CD4-positive, CD25-positive, alpha-beta regulatory T cell (primary cell): ENCODE results near the gene COASY. TPM values are rescaled to one million over a fixed set of nuclear protein-coding genes. Genes with fewer than 3 reads are reported as not detected.

Source experiments
- ATAC-seq, 2 donors: fragments of 150-1000 bp; cut with Tn5 transposase; one replicate each; pipeline ENCODE4 v1.10.0; 2021; ENCODE audit warnings: low read depth in 2 of 2, moderate number of reproducible peaks in 2 of 2, moderate library complexity in 1 of 2
- DNase-seq, 3 donors: peaks; one replicate each; pipeline versions ENCODE4 v3.0.0 to v3.0.0-alpha.2; 2012 to 2022; ENCODE audit warnings: mixed read lengths in 1 of 3
- H3K27ac ChIP-seq: one replicate; pipeline ENCODE4 v1.7.0; 2013; ENCODE audit warnings: mild to moderate bottlenecking, low read length; ENCODE audit not compliant: insufficient read depth, poor library complexity, severe bottlenecking
- H3K27me3 ChIP-seq: one replicate; pipeline ENCODE4 v1.7.0; 2013; ENCODE audit warnings: low read length; ENCODE audit not compliant: control insufficient read depth, insufficient read depth
- H3K36me3 ChIP-seq: one replicate; pipeline ENCODE4 v1.7.0; 2013; ENCODE audit warnings: mild to moderate bottlenecking, low read length, moderate library complexity; ENCODE audit not compliant: control insufficient read depth, insufficient read depth
- H3K4me1 ChIP-seq: 2 replicates; pipeline ENCODE4 v1.7.0; 2013; ENCODE audit warnings: mild to moderate bottlenecking, low read length; ENCODE audit not compliant: insufficient read depth, control insufficient read depth, poor library complexity, severe bottlenecking
- H3K4me3 ChIP-seq: one replicate; pipeline ENCODE4 v1.7.0; 2013; ENCODE audit warnings: low read depth, mild to moderate bottlenecking, low read length, moderate library complexity
- H3K9me3 ChIP-seq, 2 experiments: 1 replicate in 1 of 2; 2 replicates in 1 of 2; pipeline ENCODE4 v1.7.0; 2013; ENCODE audit warnings: low read length in 2 of 2, mild to moderate bottlenecking in 1 of 2, moderate library complexity in 1 of 2; ENCODE audit not compliant: control insufficient read depth in 2 of 2
- H3K27ac Mint-ChIP-seq, 3 donors: one replicate each; pipeline ENCODE4 v1.8.0; 2020 to 2022; ENCODE audit warnings: mild to moderate bottlenecking in 3 of 3, mixed read lengths in 3 of 3, moderate library complexity in 2 of 3
- H3K27me3 Mint-ChIP-seq: one replicate; pipeline ENCODE4 v1.8.0; 2022; ENCODE audit warnings: mild to moderate bottlenecking, mixed read lengths
- H3K36me3 Mint-ChIP-seq: one replicate; pipeline ENCODE4 v1.8.0; 2020; ENCODE audit warnings: mixed read lengths
- H3K4me1 Mint-ChIP-seq, 4 donors: one replicate each; pipeline ENCODE4 v1.8.0; 2020 to 2022; ENCODE audit warnings: mixed read lengths in 4 of 4, mild to moderate bottlenecking in 1 of 4
- H3K4me3 Mint-ChIP-seq, 4 donors: one replicate each; pipeline ENCODE4 v1.8.0; 2020 to 2022; ENCODE audit warnings: mild to moderate bottlenecking in 4 of 4, mixed read lengths in 4 of 4, moderate library complexity in 3 of 4
- H3K9me3 Mint-ChIP-seq, 7 donors: one replicate each; pipeline ENCODE4 v1.8.0; 2020 to 2022; ENCODE audit warnings: mixed read lengths in 7 of 7, mild to moderate bottlenecking in 3 of 7, moderate library complexity in 2 of 7
- polyA plus RNA-seq, 4 donors: library from polyadenylated mRNA; unstranded; fragments of 300-500 nt; fragmentation: Illumina TruSeq; gene quantifications; one replicate each; pipeline ENCODE4 v1.2.3, GENCODE V29; 2021
- total RNA-seq: library from RNA; stranded (reverse); gene quantifications from one replicate; pipeline ENCODE4 v1.2.3, GENCODE V29; 2022

The COASY gene
- total RNA-seq: 45.0 TPM
- 10 to 100 TPM; 41.6 to 56.1 (median 51.8) TPM for polyA plus RNA-seq

- ATAC-seq: peak; percentile 64 to 67
- peak; percentile 85 to 97 (median 91) for DNase-seq
- peak within 1 kb of the TSS; percentile 91 to 97 (median 94) for H3K27ac Mint-ChIP-seq
- Histone ChIP-seq H3K4me1 (peaks cover 36% of the 10 kb centered on the region), H3K4me3 (peak within 1 kb of the TSS; percentile 90), H3K27ac (peak within 1 kb of the TSS; percentile 71), H3K36me3 (peaks cover 14% of the 10 kb centered on the region), H3K27me3 (no peaks in the 10 kb centered on the region), H3K9me3 (no peaks in the 10 kb centered on the region)
- H3K4me3 Mint-ChIP-seq: peak within 1 kb of the TSS; percentile 89 to 95 (median 93)
- peaks cover 0 to 2% (median 0%) of the 10 kb centered on the region in 7 donors for H3K9me3 Mint-ChIP-seq
- no peaks in the 10 kb centered on the region for H3K27me3 Mint-ChIP-seq
- no peaks in the 10 kb centered on the region for H3K36me3 Mint-ChIP-seq
- H3K4me1 Mint-ChIP-seq: peaks cover 4 to 44% (median 21%) of the 10 kb centered on the region in 4 donors
Observed at GRCh38 chr17:42561897-42562387, at the start of gene COASY. COASY (plus strand) TSS chr17:42562148; CDS start chr17:42562623, 475 bp downstream.

- Histone ChIP-seq H3K9me3 (no peaks in the 10 kb centered on the region), H3K36me3 (peaks cover 11% of the 10 kb centered on the region), H3K27me3 (no peaks in the 10 kb centered on the region), H3K4me1 (peaks cover under 1% of the 10 kb centered on the region), H3K4me3 (no peak overlapping the region), H3K27ac (no peak overlapping the region)
- ATAC-seq: no peak
- Mint-ChIP-seq H3K27ac (no peak overlapping the region), H3K27me3 (no peaks in the 10 kb centered on the region), H3K9me3 (peaks cover 0 to 2% (median 0%) of the 10 kb centered on the region in 7 donors), H3K4me1 (peaks cover 0 to 4% (median 0%) of the 10 kb centered on the region in 4 donors), H3K4me3 (no peak overlapping the region), H3K36me3 (peaks cover 33% of the 10 kb centered on the region)
- DNase-seq: no peak
Observed at GRCh38 chr17:42512246-42512645, 49.7 kb upstream of the COASY start.

- Histone ChIP-seq H3K36me3 (peaks cover 8% of the 10 kb centered on the region), H3K27me3 (no peaks in the 10 kb centered on the region), H3K9me3 (no peaks in the 10 kb centered on the region), H3K4me3 (no peak overlapping the region), H3K4me1 (peaks cover 4% of the 10 kb centered on the region), H3K27ac (no peak overlapping the region)
- no peaks in the 10 kb centered on the region for H3K27me3 Mint-ChIP-seq
- peaks cover 30% of the 10 kb centered on the region for H3K36me3 Mint-ChIP-seq
- H3K27ac Mint-ChIP-seq: no peak overlapping the region
- H3K9me3 Mint-ChIP-seq: peaks cover 0 to 2% (median 0%) of the 10 kb centered on the region in 7 donors
- no peak overlapping the region for H3K4me3 Mint-ChIP-seq
- peaks cover 0 to 9% (median 0%) of the 10 kb centered on the region in 4 donors for H3K4me1 Mint-ChIP-seq
- DNase-seq (no peak), ATAC-seq (no peak)
Observed at GRCh38 chr17:42512733-42513251, 49.2 kb upstream of the COASY start.

GRCh38 chr17:42513686-42514085 lies 48.3 kb upstream of the COASY start:
- H3K27me3 ChIP-seq: no peaks in the 10 kb centered on the region
- peaks cover 4% of the 10 kb centered on the region for H3K4me1 ChIP-seq
- ATAC-seq (no peak), DNase-seq (no peak)
- no peak overlapping the region for H3K27ac ChIP-seq
- no peaks in the 10 kb centered on the region for H3K9me3 Mint-ChIP-seq
- H3K9me3 ChIP-seq: no peaks in the 10 kb centered on the region
- no peak overlapping the region for H3K27ac Mint-ChIP-seq
- no peak overlapping the region for H3K4me3 Mint-ChIP-seq
- H3K36me3 ChIP-seq: peaks cover under 1% of the 10 kb centered on the region
- H3K27me3 Mint-ChIP-seq: no peaks in the 10 kb centered on the region
- H3K36me3 Mint-ChIP-seq: peaks cover 21% of the 10 kb centered on the region
- H3K4me3 ChIP-seq: no peak overlapping the region
- peaks cover 0 to 9% (median 0%) of the 10 kb centered on the region in 4 donors for H3K4me1 Mint-ChIP-seq

- Mint-ChIP-seq H3K27ac (no peak overlapping the region), H3K36me3 (peaks cover 16% of the 10 kb centered on the region), H3K4me3 (no peak overlapping the region), H3K27me3 (no peaks in the 10 kb centered on the region), H3K4me1 (peaks cover 0 to 9% (median 0%) of the 10 kb centered on the region in 4 donors), H3K9me3 (no peaks in the 10 kb centered on the region)
- Histone ChIP-seq H3K27ac (no peak overlapping the region), H3K27me3 (no peaks in the 10 kb centered on the region), H3K4me1 (peaks cover 4% of the 10 kb centered on the region), H3K4me3 (no peak overlapping the region), H3K9me3 (no peaks in the 10 kb centered on the region), H3K36me3 (no peaks in the 10 kb centered on the region)
- DNase-seq: no peak
- no peak for ATAC-seq
Observed at GRCh38 chr17:42514279-42514678, 47.7 kb upstream of the COASY start.

- H3K27me3 ChIP-seq: no peaks in the 10 kb centered on the region
- Mint-ChIP-seq H3K4me1 (peaks cover 0 to 9% (median 0%) of the 10 kb centered on the region in 4 donors), H3K4me3 (no peak overlapping the region), H3K27me3 (no peaks in the 10 kb centered on the region), H3K36me3 (peaks cover 10% of the 10 kb centered on the region), H3K27ac (peak overlapping the region in 1 of 3 donors; percentile 71), H3K9me3 (no peaks in the 10 kb centered on the region)
- H3K4me3 ChIP-seq: no peak overlapping the region
- H3K4me1 ChIP-seq: peaks cover 4% of the 10 kb centered on the region
- ATAC-seq (no peak), DNase-seq (no peak)
- no peaks in the 10 kb centered on the region for H3K9me3 ChIP-seq
- H3K27ac ChIP-seq: no peak overlapping the region
- H3K36me3 ChIP-seq: no peaks in the 10 kb centered on the region
Observed at GRCh38 chr17:42514867-42515266, 47.1 kb upstream of the COASY start.

GRCh38 chr17:42517516-42517915 lies 44.4 kb upstream of the COASY start:
- Histone ChIP-seq H3K27me3 (no peaks in the 10 kb centered on the region), H3K4me3 (no peak overlapping the region), H3K4me1 (peaks cover 4% of the 10 kb centered on the region), H3K36me3 (peaks cover 4% of the 10 kb centered on the region), H3K27ac (no peak overlapping the region), H3K9me3 (no peaks in the 10 kb centered on the region)
- peaks cover 0 to 9% (median 2%) of the 10 kb centered on the region in 4 donors for H3K4me1 Mint-ChIP-seq
- H3K27me3 Mint-ChIP-seq: no peaks in the 10 kb centered on the region
- ATAC-seq (peak; percentile 70 to 74), DNase-seq (peak; percentile 64 to 77 (median 71))
- no peaks in the 10 kb centered on the region for H3K9me3 Mint-ChIP-seq
- H3K4me3 Mint-ChIP-seq: no peak overlapping the region
- H3K36me3 Mint-ChIP-seq: peaks cover 14% of the 10 kb centered on the region
- H3K27ac Mint-ChIP-seq: no peak overlapping the region
